ENCODE measurements around the gene CGB3. TPM values are rescaled to one million over a fixed set of nuclear protein-coding genes. Genes with fewer than 3 reads are reported as not detected.
A peak's percentile ranks its signal among the peaks of the same experiment; 100 is the strongest.

CGB3 gene
- total RNA-seq, 2 experiments from 2014 or later, result not detected

DNA sequence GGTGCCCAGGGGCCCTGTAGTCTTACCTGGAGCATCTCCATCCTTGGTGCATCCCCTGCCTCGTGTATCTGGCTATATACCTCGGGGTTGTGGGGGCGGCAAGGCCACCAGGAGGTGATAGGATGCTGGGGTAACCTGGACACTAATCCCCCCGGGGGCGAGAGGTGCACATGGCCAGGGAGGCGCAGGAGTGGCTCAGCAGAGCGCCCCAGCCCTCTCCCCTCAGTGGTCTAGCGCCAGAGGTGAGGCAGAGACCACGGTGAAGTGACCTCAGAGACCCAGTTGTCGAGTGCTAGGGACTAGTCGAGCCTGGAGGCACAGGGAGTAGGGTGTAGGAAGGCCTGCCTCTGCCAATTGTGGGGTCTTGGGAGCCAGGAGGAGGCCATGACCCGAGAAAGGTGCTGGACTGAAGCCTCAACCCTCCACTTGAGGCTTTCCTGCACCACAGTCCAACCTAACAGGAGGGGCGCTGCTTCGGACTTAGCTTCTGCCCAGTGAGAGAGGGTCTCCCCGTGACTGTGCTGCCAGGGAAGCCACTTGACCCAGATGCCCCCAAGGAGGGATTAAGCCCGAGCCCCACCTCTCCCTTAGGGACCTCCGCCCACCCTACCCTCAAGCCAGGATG lies 7.0 kb downstream of the CGB3 start, which contains the start of gene LHB:
TSS of gene LHB (minus strand) at position 51 of the 625 bp plus-strand sequence. CDS start at position 41, 10 bp downstream.
- TF ChIP-seq CTCF (conservative IDR thresholded peaks at IDR 0.05; ENCODE audit: low read length), result no peak
- no peak for TF ChIP-seq EZH2phosphoT487 (IDR thresholded peaks at IDR 0.05; ENCODE audit: borderline replicate concordance, low read depth, low read length)
- Histone ChIP-seq H3K4me3 (ENCODE audit: low read depth, low read length, poor library complexity, severe bottlenecking) (peak within 1 kb of the TSS; percentile 45), H2AFZ (ENCODE audit: low read length) (no peak within 1 kb of the TSS), H3K9me3 (ENCODE audit: low read length) (no peaks in the 10 kb centered on the region), H3K9me2 (ENCODE audit: insufficient read depth, low read length) (no peaks in the 10 kb centered on the region), H3K36me3 (ENCODE audit: insufficient read depth, low read length) (peaks cover 40% of the 10 kb centered on the region), H4K20me1 (ENCODE audit: insufficient read depth, low read length) (no peaks in the 10 kb centered on the region), H3K27ac (ENCODE audit: low read depth, low read length, poor library complexity, severe bottlenecking) (no peak within 1 kb of the TSS), H3K4me1 (ENCODE audit: insufficient read depth, low read length, poor library complexity, severe bottlenecking) (peaks cover 43% of the 10 kb centered on the region), H3K79me2 (ENCODE audit: insufficient read depth, low read depth, low read length) (no peaks in the 10 kb centered on the region), H3K4me2 (ENCODE audit: low read length) (peak within 1 kb of the TSS; percentile 74)
- ChIA-PET CTCF (ENCODE audit: unreplicated experiment) (no interaction called here), POLR2A (interaction anchor here (0.6 kb wide), 1 partner anchor 273 kb away, joined by 3 read pairs; no protein-coding TSS in a partner anchor)
- no peak for DNase-seq (ENCODE audit: low spot score)
- intact Hi-C loops (cut with micrococcal nuclease; ENCODE audit: unreplicated experiment), result no loop called here
- no TSS peak for BruUV-seq (replicated peaks)

DNA sequence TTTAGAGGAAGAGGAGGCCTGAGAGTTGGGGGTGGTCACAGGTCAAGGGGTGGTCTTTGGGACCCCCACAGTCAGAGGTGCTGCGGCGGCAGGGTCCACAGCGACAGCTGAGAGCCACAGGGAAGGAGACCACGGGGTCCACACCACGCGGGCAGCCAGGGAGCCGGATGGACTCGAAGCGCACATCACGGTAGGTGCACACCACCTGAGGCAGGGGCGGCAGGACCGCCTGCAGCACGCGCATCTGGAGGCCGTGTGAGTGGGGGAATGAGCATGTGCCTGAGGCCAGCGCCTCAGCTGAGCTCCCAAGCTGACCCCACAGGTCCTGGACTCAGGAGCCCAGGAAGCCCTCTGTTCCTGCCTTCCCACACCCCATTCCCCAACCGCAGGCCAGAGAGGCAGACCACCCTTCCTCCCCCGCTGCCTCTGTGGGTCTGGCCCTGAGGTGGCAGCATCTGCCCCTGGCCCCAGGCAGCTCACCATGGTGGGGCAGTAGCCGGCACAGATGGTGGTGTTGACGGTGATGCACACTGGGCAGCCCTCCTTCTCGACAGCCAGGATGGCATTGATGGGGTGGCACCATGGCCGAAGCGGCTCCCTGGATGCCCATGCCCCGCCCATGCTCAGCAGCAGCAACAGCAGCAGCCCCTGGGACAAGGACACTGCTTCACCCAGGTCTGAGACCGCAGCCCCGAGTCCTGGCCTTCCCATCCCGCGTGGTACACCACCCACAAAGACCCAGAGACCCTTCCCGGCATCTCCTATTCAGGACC lies 7.9 kb downstream of the CGB3 start:
- no peaks in the 10 kb centered on the region for H3K9me2 ChIP-seq (ENCODE audit: insufficient read depth, low read length)
- no peak for TF ChIP-seq CTCF (conservative IDR thresholded peaks at IDR 0.05; ENCODE audit: low read length)
- TF ChIP-seq EZH2phosphoT487 (IDR thresholded peaks at IDR 0.05; ENCODE audit: borderline replicate concordance, low read depth, low read length), result no peak
- DNase-seq (ENCODE audit: low spot score), result no peak
- peaks cover 49% of the 10 kb centered on the region for H3K36me3 ChIP-seq (ENCODE audit: insufficient read depth, low read length)
- ChIA-PET POLR2A (no interaction called here), CTCF (ENCODE audit: unreplicated experiment) (no interaction called here)
- H3K4me3 ChIP-seq (ENCODE audit: low read depth, low read length, poor library complexity, severe bottlenecking), result no peak overlapping the region
- H4K20me1 ChIP-seq (ENCODE audit: insufficient read depth, low read length), result no peaks in the 10 kb centered on the region
- peaks cover 39% of the 10 kb centered on the region for H3K4me1 ChIP-seq (ENCODE audit: insufficient read depth, low read length, poor library complexity, severe bottlenecking)
- H3K9me3 ChIP-seq (ENCODE audit: low read length), result no peaks in the 10 kb centered on the region
- H3K27ac ChIP-seq (ENCODE audit: low read depth, low read length, poor library complexity, severe bottlenecking), result no peak overlapping the region
- H3K79me2 ChIP-seq (ENCODE audit: insufficient read depth, low read depth, low read length), result no peaks in the 10 kb centered on the region
- H2AFZ ChIP-seq (ENCODE audit: low read length), result no peak overlapping the region
- intact Hi-C loops (cut with micrococcal nuclease; ENCODE audit: unreplicated experiment), result no loop called here
- no peak overlapping the region for H3K4me2 ChIP-seq (ENCODE audit: low read length)
- BruUV-seq (replicated peaks), result no TSS peak

DNA sequence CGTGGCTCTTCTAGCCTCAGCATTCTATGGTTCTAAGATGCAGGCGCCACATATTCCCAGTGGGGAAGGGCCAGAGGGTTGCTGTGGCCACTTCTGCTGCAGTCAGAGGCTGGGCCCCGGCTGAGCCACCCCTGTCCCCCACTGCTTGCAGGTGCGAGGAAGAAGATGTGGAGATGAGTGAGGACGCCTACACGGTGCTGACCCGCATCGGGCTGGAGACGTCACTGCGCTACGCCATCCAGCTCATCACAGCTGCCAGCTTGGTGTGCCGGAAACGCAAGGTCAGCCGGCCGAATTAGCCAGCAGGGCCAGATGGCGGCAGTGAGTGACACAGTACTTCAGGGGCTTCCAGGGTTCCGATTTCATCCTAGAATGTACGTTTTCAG lies 9.3 kb downstream of the CGB3 start:
- ChIA-PET POLR2A (no interaction called here), CTCF (ENCODE audit: unreplicated experiment) (no interaction called here)
- BruUV-seq (replicated peaks), result no TSS peak
- H3K27ac ChIP-seq (ENCODE audit: low read depth, low read length, poor library complexity, severe bottlenecking), result no peak overlapping the region
- intact Hi-C loops (cut with micrococcal nuclease; ENCODE audit: unreplicated experiment), result no loop called here
- H3K4me2 ChIP-seq (ENCODE audit: low read length), result no peak overlapping the region
- H2AFZ ChIP-seq (ENCODE audit: low read length), result no peak overlapping the region
- DNase-seq (ENCODE audit: low spot score), result no peak
- no peak for TF ChIP-seq CTCF (conservative IDR thresholded peaks at IDR 0.05; ENCODE audit: low read length)
- no peak for TF ChIP-seq EZH2phosphoT487 (IDR thresholded peaks at IDR 0.05; ENCODE audit: borderline replicate concordance, low read depth, low read length)
- H3K36me3 ChIP-seq (ENCODE audit: insufficient read depth, low read length), result peaks cover 63% of the 10 kb centered on the region
- H3K9me2 ChIP-seq (ENCODE audit: insufficient read depth, low read length), result no peaks in the 10 kb centered on the region
- H3K79me2 ChIP-seq (ENCODE audit: insufficient read depth, low read depth, low read length), result no peaks in the 10 kb centered on the region
- no peak overlapping the region for H3K4me3 ChIP-seq (ENCODE audit: low read depth, low read length, poor library complexity, severe bottlenecking)
- H3K4me1 ChIP-seq (ENCODE audit: insufficient read depth, low read length, poor library complexity, severe bottlenecking), result peaks cover 26% of the 10 kb centered on the region
- no peaks in the 10 kb centered on the region for H4K20me1 ChIP-seq (ENCODE audit: insufficient read depth, low read length)
- no peaks in the 10 kb centered on the region for H3K9me3 ChIP-seq (ENCODE audit: low read length)
